Panc1 (cell line): ENCODE results near the gene TMEM9B. TPM values are rescaled to one million over a fixed set of nuclear protein-coding genes. Genes with fewer than 3 reads are reported as not detected.

Source experiments
- total RNA-seq: library from RNA; stranded (reverse); gene quantifications from one replicate; pipeline ENCODE4 v1.2.1, GENCODE V29; 2021; ENCODE audit not compliant: unreplicated experiment

TMEM9B gene
- total RNA-seq, 1 experiment from 2014 or later = 76.2 TPM

Other genes with a start within 250 kb of the TMEM9B start
- 85.2 TPM for gene AKIP1, start 53.3 kb downstream of the TMEM9B start, total RNA-seq
- gene C11orf16, start 31.5 kb downstream of the TMEM9B start, total RNA-seq = 0.15 TPM
- not detected for gene ASCL3, start 21.4 kb downstream of the TMEM9B start, total RNA-seq
- 22.8 TPM for gene NRIP3, start 39.6 kb upstream of the TMEM9B start, total RNA-seq
- 2.8 TPM for gene SCUBE2, start 127.2 kb upstream of the TMEM9B start, total RNA-seq